Neural cell (in vitro differentiated cells): ENCODE data around the gene RERGL.

ENCODE experiments used
- CTCF ChIP-seq: fragments of 450-650 bp; IDR thresholded peaks from 2 replicates; pipeline ENCODE4 v1.5.1; 2014; ENCODE audit warnings: antibody characterized with exemption, mild to moderate bottlenecking, moderate library complexity; ENCODE audit not compliant: poor library complexity, severe bottlenecking
- EZH2 ChIP-seq: fragments of 200-600, 300-800 bp; shearing (Covaris generic), sonication (generic); IDR thresholded peaks from 2 replicates; pipeline ENCODE4 v1.6.1; 2014; ENCODE audit warnings: antibody characterized with exemption, low read length, borderline replicate concordance, mild to moderate bottlenecking; ENCODE audit not compliant: insufficient read depth, poor library complexity, severe bottlenecking

GRCh38 chr12:18130851-18131250 lies 40.9 kb upstream of the RERGL start:
- TF ChIP-seq CTCF: no peak
- TF ChIP-seq EZH2: no peak
